Gastroesophageal sphincter (tissue), 3 donors: ENCODE results near the gene GNPTG.

Experiments used
- POLR2A ChIP-seq, 2 donors: fragments of 450-650 bp; IDR thresholded peaks; one replicate each; pipeline ENCODE4 v1.6.1; 2017; ENCODE audit warnings: antibody characterized with exemption in 2 of 2, mild to moderate bottlenecking in 2 of 2, moderate library complexity in 1 of 2
- TF ChIP-seq, protein P1 (sequence below), 4 experiments: fragments of 200-600 bp in 2 of 4; fragments of 450-650 bp in 2 of 4; sonication (generic) in 1 of 4; IDR thresholded peaks; one replicate each; pipeline ENCODE4 v1.5.1; 2017 to 2019; ENCODE audit warnings: antibody characterized with exemption in 4 of 4, mild to moderate bottlenecking in 2 of 4, moderate library complexity in 2 of 4

GRCh38 chr16:1323296-1324239 lies 28.2 kb upstream of the GNPTG start:
- TF ChIP-seq POLR2A (IDR thresholded peaks at IDR 0.05), result no peak
- TF ChIP-seq, protein P1, sequence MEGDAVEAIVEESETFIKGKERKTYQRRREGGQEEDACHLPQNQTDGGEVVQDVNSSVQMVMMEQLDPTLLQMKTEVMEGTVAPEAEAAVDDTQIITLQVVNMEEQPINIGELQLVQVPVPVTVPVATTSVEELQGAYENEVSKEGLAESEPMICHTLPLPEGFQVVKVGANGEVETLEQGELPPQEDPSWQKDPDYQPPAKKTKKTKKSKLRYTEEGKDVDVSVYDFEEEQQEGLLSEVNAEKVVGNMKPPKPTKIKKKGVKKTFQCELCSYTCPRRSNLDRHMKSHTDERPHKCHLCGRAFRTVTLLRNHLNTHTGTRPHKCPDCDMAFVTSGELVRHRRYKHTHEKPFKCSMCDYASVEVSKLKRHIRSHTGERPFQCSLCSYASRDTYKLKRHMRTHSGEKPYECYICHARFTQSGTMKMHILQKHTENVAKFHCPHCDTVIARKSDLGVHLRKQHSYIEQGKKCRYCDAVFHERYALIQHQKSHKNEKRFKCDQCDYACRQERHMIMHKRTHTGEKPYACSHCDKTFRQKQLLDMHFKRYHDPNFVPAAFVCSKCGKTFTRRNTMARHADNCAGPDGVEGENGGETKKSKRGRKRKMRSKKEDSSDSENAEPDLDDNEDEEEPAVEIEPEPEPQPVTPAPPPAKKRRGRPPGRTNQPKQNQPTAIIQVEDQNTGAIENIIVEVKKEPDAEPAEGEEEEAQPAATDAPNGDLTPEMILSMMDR (IDR thresholded peaks at IDR 0.05), result no peak
